Neural progenitor cell (in vitro differentiated cells): ENCODE measurements around the gene LGALS3BP. TPM values are rescaled to one million over a fixed set of nuclear protein-coding genes. Genes with fewer than 3 reads are reported as not detected.

Source experiments
- DNase-seq: peaks from one replicate; pipeline ENCODE4 v3.0.0-alpha.2; 2016; ENCODE audit warnings: low spot score
- H2AFZ ChIP-seq: fragments of 200-600 bp; sonication (generic); replicated peaks from 2 replicates; pipeline ENCODE4 v1.6.1; 2016; ENCODE audit warnings: antibody characterized with exemption
- H3F3A ChIP-seq: fragments of 200-600 bp; sonication (generic); 2 replicates; pipeline ENCODE4 v1.6.1; 2016; ENCODE audit warnings: antibody characterized with exemption, low read depth
- H3K27ac ChIP-seq: fragments of 200-600 bp; sonication (generic); 2 replicates; pipeline ENCODE4 v1.5.1; 2016; ENCODE audit warnings: mild to moderate bottlenecking
- H3K27me3 ChIP-seq: fragments of 200-600 bp; sonication (generic); 2 replicates; pipeline ENCODE4 v1.6.1; 2016; ENCODE audit warnings: mild to moderate bottlenecking, moderate library complexity
- H3K36me3 ChIP-seq: fragments of 200-600 bp; sonication (generic); 2 replicates; pipeline ENCODE4 v1.5.1; 2016
- H3K4me1 ChIP-seq: fragments of 200-600 bp; sonication (generic); 2 replicates; pipeline ENCODE4 v1.6.1; 2016; ENCODE audit warnings: mixed run types
- H3K4me2 ChIP-seq: fragments of 200-600 bp; sonication (generic); 2 replicates; pipeline ENCODE4 v1.6.1; 2016
- H3K4me3 ChIP-seq: fragments of 200-600 bp; sonication (generic); 2 replicates; pipeline ENCODE4 v1.5.1; 2016
- H3K79me2 ChIP-seq: fragments of 200-600 bp; sonication (generic); 2 replicates; pipeline ENCODE4 v1.6.1; 2016; ENCODE audit warnings: low read depth
- H3K9ac ChIP-seq: fragments of 200-600 bp; sonication (generic); 2 replicates; pipeline ENCODE4 v1.6.1; 2016
- H3K9me3 ChIP-seq: fragments of 200-600 bp; sonication (generic); 2 replicates; pipeline ENCODE4 v1.5.1; 2016; ENCODE audit warnings: low read depth
- H4K20me1 ChIP-seq: fragments of 200-600 bp; sonication (generic); 2 replicates; pipeline ENCODE4 v1.6.1; 2016; ENCODE audit warnings: low read depth
- H3K27ac Mint-ChIP-seq: 3 replicates; pipeline ENCODE4 v1.8.0; 2021; ENCODE audit warnings: mixed read lengths
- H3K27me3 Mint-ChIP-seq: 2 replicates; pipeline ENCODE4 v1.8.0; 2022; ENCODE audit warnings: low read depth, mild to moderate bottlenecking, inconsistent platforms, moderate library complexity, mixed read lengths; ENCODE audit not compliant: insufficient read depth
- H3K36me3 Mint-ChIP-seq: 3 replicates; pipeline ENCODE4 v1.8.0; 2021; ENCODE audit warnings: mixed read lengths
- H3K4me1 Mint-ChIP-seq: 3 replicates; pipeline ENCODE4 v1.8.0; 2021; ENCODE audit warnings: mixed read lengths
- H3K4me3 Mint-ChIP-seq: 3 replicates; pipeline ENCODE4 v1.8.0; 2021; ENCODE audit warnings: mild to moderate bottlenecking, moderate library complexity, mixed read lengths
- H3K9me3 Mint-ChIP-seq: 3 replicates; pipeline ENCODE4 v1.8.0; 2020; ENCODE audit warnings: mixed read lengths
- CTCF ChIP-seq: fragments of 200-600 bp; sonication (generic); IDR thresholded peaks from 2 replicates; pipeline ENCODE4 v1.5.1; 2017; ENCODE audit warnings: antibody characterized with exemption, mild to moderate bottlenecking
- EZH2 ChIP-seq: fragments of 200-600 bp; sonication (generic); IDR thresholded peaks from 2 replicates; pipeline ENCODE4 v1.6.1; 2017; ENCODE audit warnings: antibody characterized with exemption, mild to moderate bottlenecking, moderate library complexity
- EZH2phosphoT487 ChIP-seq: fragments of 200-600 bp; sonication (generic); IDR thresholded peaks from 2 replicates; pipeline ENCODE4 v1.6.1; 2017; ENCODE audit warnings: antibody characterized with exemption
- total RNA-seq: library from RNA; depleted of rRNA; stranded (reverse); fragments of >200 nt; gene quantifications from 2 replicates; pipeline ENCODE4 v1.2.3, GENCODE V29; 2015; ENCODE audit warnings: low replicate concordance

The LGALS3BP gene
- total RNA-seq, 1 donor from 2014 or later: 17.5 TPM

DNA sequence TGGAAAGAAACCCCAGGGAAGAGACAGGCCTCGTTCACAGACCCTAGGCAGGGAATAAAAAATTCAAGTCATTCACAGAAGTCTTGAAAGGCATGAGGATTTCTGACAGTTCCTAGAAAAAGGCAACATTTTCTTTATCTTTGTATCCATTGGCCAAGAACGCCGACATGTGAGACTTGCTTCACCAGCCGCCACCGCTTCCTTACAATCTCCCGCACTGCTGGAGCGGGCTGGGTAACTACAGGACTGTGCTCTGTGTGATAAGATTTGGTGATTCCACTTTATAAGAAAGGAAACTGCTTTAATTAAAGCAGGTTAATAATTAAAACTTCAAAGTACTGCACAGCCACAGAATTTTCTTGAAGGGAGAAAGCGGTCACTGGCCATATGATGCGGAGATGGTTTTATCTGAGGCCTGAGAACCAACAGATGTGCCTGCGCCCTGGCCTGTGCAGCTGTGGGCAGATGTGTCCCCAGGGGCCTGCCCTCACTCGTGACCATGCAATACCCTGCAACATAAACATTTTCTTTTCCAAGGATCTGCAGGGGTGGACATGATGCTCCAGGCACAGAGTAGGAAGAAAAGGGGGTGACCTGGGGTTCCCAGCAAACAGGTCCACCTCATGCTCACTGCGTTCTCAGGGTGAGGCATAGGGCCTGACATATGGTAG is 13.0 kb upstream of the LGALS3BP start:
- Mint-ChIP-seq H3K36me3 (peaks cover 29% of the 10 kb centered on the region), H3K27me3 (peaks cover 2% of the 10 kb centered on the region), H3K4me1 (no peaks in the 10 kb centered on the region), H3K27ac (no peak overlapping the region), H3K4me3 (no peak overlapping the region), H3K9me3 (no peaks in the 10 kb centered on the region)
- H3K27ac ChIP-seq: no peak overlapping the region
- no peaks in the 10 kb centered on the region for H3K79me2 ChIP-seq
- no peak for DNase-seq
- H3K4me2 ChIP-seq: no peak overlapping the region
- TF ChIP-seq EZH2 (no peak), CTCF (no peak), EZH2phosphoT487 (no peak)
- no peaks in the 10 kb centered on the region for H3K27me3 ChIP-seq
- H2AFZ ChIP-seq: no peak overlapping the region
- no peak overlapping the region for H3K4me3 ChIP-seq
- H4K20me1 ChIP-seq: peaks cover 7% of the 10 kb centered on the region
- H3K36me3 ChIP-seq: no peaks in the 10 kb centered on the region
- no peak overlapping the region for H3K9ac ChIP-seq
- no peaks in the 10 kb centered on the region for H3K4me1 ChIP-seq
- no peaks in the 10 kb centered on the region for H3F3A ChIP-seq
- no peaks in the 10 kb centered on the region for H3K9me3 ChIP-seq

DNA sequence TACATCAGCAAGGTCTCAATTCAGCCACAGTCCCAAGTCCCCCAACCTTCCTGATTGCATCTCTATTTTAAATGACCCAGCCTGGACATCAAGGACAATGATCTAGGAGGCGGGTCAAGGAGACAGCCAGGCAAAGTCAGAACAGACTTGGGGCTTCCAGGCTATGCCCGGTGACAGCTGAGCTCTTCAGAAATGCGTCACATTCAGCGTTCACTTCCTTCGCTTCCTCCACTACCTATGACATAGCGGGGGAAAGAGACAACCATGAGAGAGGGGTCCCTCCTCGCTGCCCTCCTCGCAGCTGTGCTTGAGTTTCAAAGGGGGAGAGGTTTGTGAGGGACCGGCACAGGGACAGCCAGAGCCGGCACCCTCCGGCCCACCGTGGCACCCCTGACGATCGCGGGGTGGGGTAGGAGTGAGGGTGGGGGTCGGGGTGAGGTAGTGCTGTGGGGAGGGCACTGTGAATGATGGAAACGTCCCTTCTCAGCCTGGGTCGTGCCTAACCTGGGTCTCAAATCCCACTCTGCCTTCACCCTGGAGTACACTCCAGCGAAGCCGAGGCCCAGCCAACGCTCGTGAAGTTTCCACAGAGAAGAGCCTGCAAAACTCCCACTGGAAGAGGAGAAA is 12.3 kb upstream of the LGALS3BP start:
- Histone ChIP-seq H3F3A (peaks cover 2% of the 10 kb centered on the region), H3K9me3 (no peaks in the 10 kb centered on the region), H3K27me3 (no peaks in the 10 kb centered on the region), H2AFZ (no peak overlapping the region), H3K4me2 (no peak overlapping the region), H3K27ac (no peak overlapping the region), H3K4me3 (no peak overlapping the region), H3K36me3 (no peaks in the 10 kb centered on the region), H3K4me1 (no peaks in the 10 kb centered on the region), H4K20me1 (peaks cover 6% of the 10 kb centered on the region), H3K9ac (no peak overlapping the region), H3K79me2 (no peaks in the 10 kb centered on the region)
- TF ChIP-seq CTCF: no peak
- TF ChIP-seq EZH2: no peak
- no peak for TF ChIP-seq EZH2phosphoT487
- H3K4me1 Mint-ChIP-seq: peaks cover under 1% of the 10 kb centered on the region
- peaks cover 26% of the 10 kb centered on the region for H3K36me3 Mint-ChIP-seq
- H3K27me3 Mint-ChIP-seq: peaks cover 2% of the 10 kb centered on the region
- no peak overlapping the region for H3K27ac Mint-ChIP-seq
- DNase-seq: no peak
- H3K9me3 Mint-ChIP-seq: no peaks in the 10 kb centered on the region
- H3K4me3 Mint-ChIP-seq: no peak overlapping the region

- no peak overlapping the region for H3K27ac ChIP-seq
- H3K27ac Mint-ChIP-seq: no peak overlapping the region
- peaks cover 4% of the 10 kb centered on the region for H3K4me1 ChIP-seq
- peaks cover 6% of the 10 kb centered on the region for H4K20me1 ChIP-seq
- no peaks in the 10 kb centered on the region for H3K36me3 ChIP-seq
- H2AFZ ChIP-seq: no peak overlapping the region
- peaks cover 8% of the 10 kb centered on the region for H3K27me3 ChIP-seq
- H3K4me3 Mint-ChIP-seq: no peak overlapping the region
- no peak overlapping the region for H3K4me3 ChIP-seq
- H3K4me1 Mint-ChIP-seq: peaks cover 7% of the 10 kb centered on the region
- no peak for DNase-seq
- peaks cover 2% of the 10 kb centered on the region for H3K27me3 Mint-ChIP-seq
- no peaks in the 10 kb centered on the region for H3K9me3 ChIP-seq
- H3F3A ChIP-seq: peaks cover 5% of the 10 kb centered on the region
- no peaks in the 10 kb centered on the region for H3K79me2 ChIP-seq
- H3K36me3 Mint-ChIP-seq: peaks cover 22% of the 10 kb centered on the region
- no peaks in the 10 kb centered on the region for H3K9me3 Mint-ChIP-seq
- H3K4me2 ChIP-seq: no peak overlapping the region
- TF ChIP-seq CTCF: no peak
- TF ChIP-seq EZH2: no peak
- no peak for TF ChIP-seq EZH2phosphoT487
- no peak overlapping the region for H3K9ac ChIP-seq
Measured at GRCh38 chr17:78991017-78991738, 11.5 kb upstream of the LGALS3BP start.
